ENCODE data around the gene TERC.

Gene TERC

DNA sequence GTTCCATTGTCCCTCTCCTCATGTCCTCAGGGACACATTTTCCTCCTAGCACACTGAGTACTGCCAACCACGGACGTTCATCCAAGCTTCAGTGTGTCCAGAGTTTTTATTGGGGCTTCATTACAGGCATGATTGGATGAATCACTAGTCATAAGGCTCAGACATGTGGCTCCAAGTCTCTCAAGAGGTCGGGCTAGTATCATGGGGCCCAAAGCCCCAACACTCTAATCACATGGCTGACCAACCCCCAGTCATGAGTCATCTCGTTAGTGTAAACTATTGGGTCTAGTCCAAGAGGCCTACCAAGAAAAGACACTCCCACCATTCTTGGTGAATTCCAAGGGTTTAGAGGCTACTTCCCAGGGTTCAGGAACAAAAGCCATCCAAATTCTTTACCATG lies 4.4 kb downstream of the TERC start:
- Mint-ChIP-seq H3K27ac (no peak overlapping the region), H3K9me3 (peaks cover 19% of the 10 kb centered on the region), H3K4me1 (peaks cover 5% of the 10 kb centered on the region), H3K27me3 (ENCODE audit: low read depth, poor library complexity) (peaks cover 4% of the 10 kb centered on the region), H3K36me3 (ENCODE audit: low read depth) (peaks cover 11% of the 10 kb centered on the region), H3K4me3 (no peak overlapping the region)
- no peak for DNase-seq
- TF ChIP-seq, protein P1, sequence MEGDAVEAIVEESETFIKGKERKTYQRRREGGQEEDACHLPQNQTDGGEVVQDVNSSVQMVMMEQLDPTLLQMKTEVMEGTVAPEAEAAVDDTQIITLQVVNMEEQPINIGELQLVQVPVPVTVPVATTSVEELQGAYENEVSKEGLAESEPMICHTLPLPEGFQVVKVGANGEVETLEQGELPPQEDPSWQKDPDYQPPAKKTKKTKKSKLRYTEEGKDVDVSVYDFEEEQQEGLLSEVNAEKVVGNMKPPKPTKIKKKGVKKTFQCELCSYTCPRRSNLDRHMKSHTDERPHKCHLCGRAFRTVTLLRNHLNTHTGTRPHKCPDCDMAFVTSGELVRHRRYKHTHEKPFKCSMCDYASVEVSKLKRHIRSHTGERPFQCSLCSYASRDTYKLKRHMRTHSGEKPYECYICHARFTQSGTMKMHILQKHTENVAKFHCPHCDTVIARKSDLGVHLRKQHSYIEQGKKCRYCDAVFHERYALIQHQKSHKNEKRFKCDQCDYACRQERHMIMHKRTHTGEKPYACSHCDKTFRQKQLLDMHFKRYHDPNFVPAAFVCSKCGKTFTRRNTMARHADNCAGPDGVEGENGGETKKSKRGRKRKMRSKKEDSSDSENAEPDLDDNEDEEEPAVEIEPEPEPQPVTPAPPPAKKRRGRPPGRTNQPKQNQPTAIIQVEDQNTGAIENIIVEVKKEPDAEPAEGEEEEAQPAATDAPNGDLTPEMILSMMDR (IDR thresholded peaks at IDR 0.05) = no peak

DNA sequence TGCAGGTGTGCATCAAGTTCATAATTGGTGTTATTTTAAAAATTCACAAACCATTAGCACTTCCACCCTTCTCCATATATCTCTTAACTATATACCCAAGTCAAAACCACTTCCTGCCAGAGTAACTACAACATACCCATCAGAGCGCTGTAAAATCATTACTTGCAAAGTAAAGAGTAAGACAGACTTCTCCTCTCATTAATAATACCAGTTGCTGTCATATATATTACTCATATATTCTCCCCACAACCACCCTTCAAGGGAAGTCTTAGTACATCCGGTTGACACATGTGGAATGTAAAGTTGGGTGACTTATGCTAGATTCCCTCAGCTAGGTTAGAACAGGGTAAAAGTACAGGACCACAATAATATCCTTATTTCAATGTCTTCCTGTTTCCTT lies 5.6 kb downstream of the TERC start:
- peaks cover 11% of the 10 kb centered on the region for H3K27me3 Mint-ChIP-seq (ENCODE audit: low read depth, poor library complexity)
- H3K4me1 Mint-ChIP-seq = peaks cover 4% of the 10 kb centered on the region
- no peak overlapping the region for H3K4me3 Mint-ChIP-seq
- no peak for DNase-seq
- H3K36me3 Mint-ChIP-seq (ENCODE audit: low read depth) = peaks cover 4% of the 10 kb centered on the region
- peaks cover 11% of the 10 kb centered on the region for H3K9me3 Mint-ChIP-seq
- TF ChIP-seq, protein P1 (IDR thresholded peaks at IDR 0.05) = no peak
- no peak overlapping the region for H3K27ac Mint-ChIP-seq

DNA sequence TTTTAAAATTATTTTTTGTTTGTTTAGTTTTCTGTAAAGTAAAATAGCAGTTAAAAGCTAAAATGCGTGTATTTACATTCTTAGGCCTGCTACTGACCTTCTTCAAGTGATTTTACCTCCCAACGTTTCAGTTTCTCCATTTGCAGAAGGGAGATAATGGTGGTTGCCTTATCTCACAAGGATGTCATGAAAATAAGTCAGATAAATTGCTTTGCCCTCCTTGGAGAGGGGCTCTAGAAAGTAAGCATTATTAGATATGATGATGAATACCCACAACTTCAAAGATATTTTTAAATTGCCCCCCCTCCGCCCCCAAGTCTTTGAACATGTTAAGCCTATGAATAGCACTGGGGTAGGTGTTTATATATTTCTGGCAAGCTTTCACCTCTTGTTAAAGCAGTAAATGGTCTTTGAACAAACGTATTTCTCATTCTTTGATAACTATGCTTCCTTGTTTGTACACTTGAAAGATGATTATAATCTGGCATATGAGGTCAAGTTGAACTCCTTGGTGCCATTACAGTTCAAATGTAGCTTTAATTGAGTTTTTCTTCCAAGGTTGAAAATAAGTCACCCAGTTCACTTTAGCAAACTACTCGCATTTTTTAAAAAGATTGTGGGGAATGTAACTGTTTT lies 6.4 kb downstream of the TERC start:
- Mint-ChIP-seq H3K27me3 (ENCODE audit: low read depth, poor library complexity) (peaks cover 11% of the 10 kb centered on the region), H3K4me1 (no peaks in the 10 kb centered on the region), H3K36me3 (ENCODE audit: low read depth) (no peaks in the 10 kb centered on the region)

DNA sequence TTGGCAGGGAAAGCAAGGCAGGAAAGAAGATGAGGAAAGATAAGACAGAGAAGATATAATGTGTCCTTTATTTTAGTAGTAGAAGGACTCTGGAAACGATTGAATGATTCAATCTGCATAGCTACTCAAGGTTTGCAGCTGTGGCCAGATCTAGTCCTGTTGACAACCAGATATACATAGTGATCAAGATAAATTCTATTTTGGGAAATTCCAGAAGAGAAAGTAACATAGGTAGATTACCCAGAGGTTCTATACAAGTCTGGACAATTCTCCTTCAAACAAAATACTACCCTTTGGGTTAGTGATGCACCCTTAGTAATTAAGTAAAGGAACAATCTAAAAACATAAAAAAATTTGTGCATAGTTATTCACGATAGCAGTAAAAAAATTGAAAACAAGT lies 9.4 kb downstream of the TERC start:
- Mint-ChIP-seq H3K36me3 (ENCODE audit: low read depth) (no peaks in the 10 kb centered on the region), H3K4me3 (no peak overlapping the region), H3K27ac (no peak overlapping the region), H3K27me3 (ENCODE audit: low read depth, poor library complexity) (peaks cover 11% of the 10 kb centered on the region), H3K9me3 (no peaks in the 10 kb centered on the region), H3K4me1 (no peaks in the 10 kb centered on the region)
- TF ChIP-seq, protein P1 (IDR thresholded peaks at IDR 0.05) = no peak
- no peak for DNase-seq

More for the DNA sequence above, 6.4 kb downstream of the TERC start:
- DNase-seq = no peak
- H3K9me3 Mint-ChIP-seq = peaks cover 4% of the 10 kb centered on the region
- no peak overlapping the region for H3K27ac Mint-ChIP-seq
- no peak overlapping the region for H3K4me3 Mint-ChIP-seq
- TF ChIP-seq, protein P1 (IDR thresholded peaks at IDR 0.05) = no peak

DNA sequence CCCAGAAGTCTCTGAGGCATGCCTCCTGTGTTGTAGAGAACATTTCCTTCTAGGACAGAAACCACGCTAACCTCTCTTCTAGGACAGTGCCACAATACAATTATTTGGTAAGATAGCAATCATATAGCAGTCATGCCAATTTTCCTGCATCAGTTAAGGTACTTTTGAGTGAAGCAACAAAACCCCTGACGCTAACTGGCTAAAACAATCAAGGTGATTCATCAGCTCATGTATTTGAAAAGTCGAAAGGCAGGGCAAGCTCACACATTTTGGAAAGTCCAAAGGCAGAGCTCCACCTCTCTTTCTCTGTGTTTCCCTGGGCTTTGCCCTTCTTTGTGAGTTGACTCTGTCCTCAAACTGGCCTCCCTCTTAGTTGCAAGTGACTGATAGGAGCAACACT lies 10.1 kb downstream of the TERC start:
- Mint-ChIP-seq H3K27ac (no peak overlapping the region), H3K9me3 (no peaks in the 10 kb centered on the region), H3K4me3 (no peak overlapping the region), H3K36me3 (ENCODE audit: low read depth) (no peaks in the 10 kb centered on the region), H3K4me1 (no peaks in the 10 kb centered on the region), H3K27me3 (ENCODE audit: low read depth, poor library complexity) (peaks cover 17% of the 10 kb centered on the region)
- DNase-seq = no peak
- TF ChIP-seq, protein P1 (IDR thresholded peaks at IDR 0.05) = no peak

DNA sequence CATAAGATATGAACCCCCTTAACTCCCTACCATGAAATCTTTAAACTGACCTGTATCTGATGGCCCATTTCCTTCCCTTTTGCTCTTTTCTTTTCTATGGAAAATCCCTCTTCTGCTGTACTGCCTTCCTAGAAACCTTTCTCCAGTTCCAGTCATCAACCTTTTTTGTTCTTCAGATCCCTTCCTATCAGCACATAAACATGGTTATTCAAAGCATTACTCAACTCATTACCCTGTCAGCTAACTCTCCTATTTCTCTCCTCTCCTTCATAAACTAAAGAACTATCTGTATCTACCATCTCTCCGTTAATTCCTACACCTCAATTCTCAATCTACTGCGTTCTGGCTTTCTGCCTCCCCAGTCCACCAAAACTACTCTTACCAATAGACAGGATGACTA lies 13.0 kb downstream of the TERC start:
- Mint-ChIP-seq H3K36me3 (ENCODE audit: low read depth) (no peaks in the 10 kb centered on the region), H3K9me3 (no peaks in the 10 kb centered on the region), H3K4me3 (no peak overlapping the region), H3K4me1 (no peaks in the 10 kb centered on the region), H3K27ac (no peak overlapping the region), H3K27me3 (ENCODE audit: low read depth, poor library complexity) (peaks cover 26% of the 10 kb centered on the region)
- no peak for DNase-seq
- TF ChIP-seq, protein P1 (IDR thresholded peaks at IDR 0.05) = no peak

All from nephron progenitor cell (in vitro differentiated cells).